K562 (cell line): Measurements from ENCODE around the gene ATP5F1D.
A peak's percentile ranks its signal among the peaks of the same experiment; 100 is the strongest.

Experiments used
- DDX20 ChIP-seq: fragments of 450-650 bp; IDR thresholded peaks from 2 replicates; pipeline ENCODE4 v1.6.1; 2016; ENCODE audit warnings: missing genetic modification characterization, low read depth, mild to moderate bottlenecking, missing compliant biosample characterization, moderate library complexity
- FOXM1 ChIP-seq, 2 experiments: fragments of 450-650 bp in 1 of 2; sonication (generic) in 1 of 2; formaldehyde crosslinking in 1 of 2; IDR thresholded peaks; 2 replicates each; pipeline versions ENCODE4 v1.6.1 to v1.9.0; 2017 to 2022; ENCODE audit warnings: low read depth in 2 of 2, mild to moderate bottlenecking in 2 of 2, missing genetic modification reagents in 1 of 2, moderate library complexity in 1 of 2
- MEF2A ChIP-seq: IDR thresholded peaks from 2 replicates; pipeline ENCODE4 v1.6.1; 2011; ENCODE audit warnings: low read depth, mild to moderate bottlenecking, low read length, moderate library complexity; ENCODE audit not compliant: control insufficient read depth
- NFIX ChIP-seq: fragments of 250-450 bp; sonication (Bioruptor Pico); IDR thresholded peaks from 2 replicates; pipeline ENCODE4 v1.4.0; 2020; ENCODE audit warnings: low read depth, mild to moderate bottlenecking, moderate library complexity
- NFRKB ChIP-seq: fragments of 450-650 bp; IDR thresholded peaks from 2 replicates; pipeline ENCODE4 v1.6.1; 2016; ENCODE audit warnings: low read depth
- NRF1 ChIP-seq, 2 experiments: fragments of 450-650 bp; IDR thresholded peaks in 1 of 2; conservative IDR thresholded peaks in 1 of 2; 2 replicates each; pipeline ENCODE4 v1.6.1; 2014; ENCODE audit warnings: mild to moderate bottlenecking in 2 of 2
- POLR2AphosphoS5 ChIP-seq: IDR thresholded peaks from 2 replicates; pipeline ENCODE4 v1.6.1; 2011; ENCODE audit warnings: mild to moderate bottlenecking, low read depth, low read length, moderate library complexity; ENCODE audit not compliant: control insufficient read depth, insufficient read depth
- POLR2G ChIP-seq: fragments of 200-400 bp; formaldehyde crosslinking; IDR thresholded peaks from 2 replicates; pipeline ENCODE4 v1.6.1; 2017; ENCODE audit warnings: low read depth, mild to moderate bottlenecking, antibody characterized with exemption, low read length, moderate library complexity
- ZNF561 ChIP-seq: fragments of 450-650 bp; formaldehyde crosslinking; conservative IDR thresholded peaks from 2 replicates; pipeline ENCODE4 v1.4.0; 2020; ENCODE audit warnings: mild to moderate bottlenecking, moderate library complexity
- TF ChIP-seq, protein P1 (sequence below): fragments of 450-650 bp; formaldehyde crosslinking; IDR thresholded peaks from 2 replicates; pipeline ENCODE4 v1.4.0; 2022; ENCODE audit warnings: missing genetic modification characterization

DNA sequence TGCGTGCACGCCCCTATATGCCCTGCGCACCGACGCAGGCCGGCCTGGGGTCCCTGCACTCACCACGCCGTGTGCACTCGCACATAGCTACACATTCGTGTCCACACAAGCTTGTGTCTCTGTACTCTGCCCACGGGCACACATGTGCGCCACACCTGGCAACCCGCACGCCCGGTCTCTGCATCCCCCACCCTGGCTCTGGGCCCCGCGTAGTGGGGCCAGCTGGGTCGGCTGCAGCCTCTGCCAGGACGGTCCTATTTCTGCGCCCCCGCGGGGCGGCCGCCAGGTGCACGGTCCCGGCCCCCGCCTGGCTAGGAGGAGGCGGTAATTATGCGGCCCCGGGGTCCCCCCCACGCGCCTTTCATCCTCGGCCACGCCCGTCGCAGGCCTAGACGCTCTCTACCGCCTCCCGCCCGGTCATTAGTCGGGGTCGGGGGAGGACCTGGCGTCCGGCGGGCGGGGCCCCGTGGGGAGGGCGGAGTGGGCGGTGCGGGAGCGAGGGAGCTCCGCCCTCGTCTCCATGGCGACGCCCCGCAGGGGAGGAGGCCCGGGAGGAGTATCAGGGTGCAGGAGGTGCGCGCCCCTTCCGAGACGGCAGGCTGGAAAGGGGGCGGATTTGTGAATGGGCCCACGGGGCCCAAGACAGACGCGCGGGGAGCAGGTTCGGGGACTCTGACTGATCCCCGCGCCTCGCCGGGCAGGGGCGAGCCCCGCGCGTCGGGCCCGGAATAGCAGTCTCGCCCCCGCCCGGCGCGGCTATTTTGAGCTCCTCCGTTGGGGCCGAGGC is 24.8 kb downstream of the ATP5F1D start:
- TF ChIP-seq POLR2G (0 out of 2 replicates have a peak, but pooled peaks have one; percentile 29), DDX20 (tag) (no peak), NRF1 (conservative IDR thresholded peaks at IDR 0.05 in 1 of 2, IDR thresholded peaks at IDR 0.05 in 1 of 2) (peak; percentile 58 to 60), NFIX (CRISPR knock-in tag) (no peak), MEF2A (peak; percentile 66), FOXM1 (IDR thresholded peaks at IDR 0.05; ENCODE audit: low read depth) (no peak), FOXM1 (CRISPR knock-in tag; IDR thresholded peaks at IDR 0.05; ENCODE audit: low read depth) (no peak), ZNF561 (CRISPR knock-in tag) (no peak), NFRKB (no peak), POLR2AphosphoS5 (0 out of 2 replicates have a peak, but pooled peaks have one; percentile 6)
- TF ChIP-seq, protein P1, sequence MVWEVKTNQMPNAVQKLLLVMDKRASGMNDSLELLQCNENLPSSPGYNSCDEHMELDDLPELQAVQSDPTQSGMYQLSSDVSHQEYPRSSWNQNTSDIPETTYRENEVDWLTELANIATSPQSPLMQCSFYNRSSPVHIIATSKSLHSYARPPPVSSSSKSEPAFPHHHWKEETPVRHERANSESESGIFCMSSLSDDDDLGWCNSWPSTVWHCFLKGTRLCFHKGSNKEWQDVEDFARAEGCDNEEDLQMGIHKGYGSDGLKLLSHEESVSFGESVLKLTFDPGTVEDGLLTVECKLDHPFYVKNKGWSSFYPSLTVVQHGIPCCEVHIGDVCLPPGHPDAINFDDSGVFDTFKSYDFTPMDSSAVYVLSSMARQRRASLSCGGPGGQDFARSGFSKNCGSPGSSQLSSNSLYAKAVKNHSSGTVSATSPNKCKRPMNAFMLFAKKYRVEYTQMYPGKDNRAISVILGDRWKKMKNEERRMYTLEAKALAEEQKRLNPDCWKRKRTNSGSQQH (CRISPR knock-in tag): no peak
